GM21423 (cell line): ENCODE data around the gene RABGAP1L.

Source experiments
- ATAC-seq: cut with Tn5 transposase; IDR thresholded peaks from one replicate; pipeline ENCODE4 v1.9.1; 2021; ENCODE audit warnings: mild to moderate bottlenecking, moderate library complexity; ENCODE audit not compliant: unreplicated experiment

RABGAP1L gene

GRCh38 chr1:174974711-174975119 is 815.4 kb downstream of the RABGAP1L start:
- no peak for ATAC-seq

DNA sequence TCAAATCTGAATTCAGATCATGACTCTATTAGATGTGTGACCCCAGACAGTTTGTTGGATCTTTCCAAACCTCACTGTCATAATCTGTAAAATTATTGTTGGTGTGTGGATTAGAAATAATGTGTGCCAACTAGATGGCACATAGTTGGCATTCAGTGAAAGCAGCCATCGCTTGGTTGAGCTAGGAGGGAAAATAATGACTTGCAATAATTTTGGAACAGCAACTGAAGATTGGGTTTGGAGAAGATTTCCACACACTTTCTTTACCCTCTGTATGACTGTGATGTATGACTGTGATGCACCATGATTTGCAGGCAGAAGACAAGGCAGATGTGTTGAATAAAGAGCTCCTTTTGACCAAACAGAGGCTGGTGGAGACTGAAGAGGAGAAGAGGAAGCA is 816.4 kb downstream of the RABGAP1L start:
- no peak for ATAC-seq

DNA sequence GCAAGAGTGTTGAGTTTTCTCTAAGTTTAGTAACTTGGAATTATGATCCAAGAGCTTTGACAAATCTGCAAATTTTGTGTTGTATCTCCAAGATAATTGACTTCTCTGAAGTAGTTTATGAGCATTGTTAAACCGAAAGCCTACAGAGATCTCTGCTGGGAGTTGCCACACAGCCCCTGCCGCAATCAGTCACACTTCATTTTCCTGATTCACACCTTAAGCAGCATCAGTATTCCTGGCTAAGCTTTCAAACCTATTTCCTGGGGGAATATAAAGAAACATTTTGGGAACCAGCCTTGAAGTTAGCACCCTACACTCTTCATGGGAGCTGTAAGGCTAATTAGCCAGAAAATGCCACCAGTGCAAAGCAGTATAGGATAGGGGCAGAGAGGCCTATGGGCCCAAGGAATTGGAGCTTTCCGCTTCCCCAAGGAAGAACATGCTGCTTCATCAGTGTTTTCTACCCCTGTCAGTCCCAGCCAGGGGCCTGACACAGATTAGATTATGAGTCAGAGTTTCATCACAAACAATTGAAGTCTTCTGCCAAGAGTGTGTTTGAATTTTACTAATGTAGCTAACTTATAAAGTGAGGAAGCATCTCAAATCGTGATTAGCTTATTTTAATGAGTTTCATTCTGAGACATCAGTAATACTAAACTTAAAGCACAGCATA is 817.3 kb downstream of the RABGAP1L start:
- ATAC-seq: no peak

DNA sequence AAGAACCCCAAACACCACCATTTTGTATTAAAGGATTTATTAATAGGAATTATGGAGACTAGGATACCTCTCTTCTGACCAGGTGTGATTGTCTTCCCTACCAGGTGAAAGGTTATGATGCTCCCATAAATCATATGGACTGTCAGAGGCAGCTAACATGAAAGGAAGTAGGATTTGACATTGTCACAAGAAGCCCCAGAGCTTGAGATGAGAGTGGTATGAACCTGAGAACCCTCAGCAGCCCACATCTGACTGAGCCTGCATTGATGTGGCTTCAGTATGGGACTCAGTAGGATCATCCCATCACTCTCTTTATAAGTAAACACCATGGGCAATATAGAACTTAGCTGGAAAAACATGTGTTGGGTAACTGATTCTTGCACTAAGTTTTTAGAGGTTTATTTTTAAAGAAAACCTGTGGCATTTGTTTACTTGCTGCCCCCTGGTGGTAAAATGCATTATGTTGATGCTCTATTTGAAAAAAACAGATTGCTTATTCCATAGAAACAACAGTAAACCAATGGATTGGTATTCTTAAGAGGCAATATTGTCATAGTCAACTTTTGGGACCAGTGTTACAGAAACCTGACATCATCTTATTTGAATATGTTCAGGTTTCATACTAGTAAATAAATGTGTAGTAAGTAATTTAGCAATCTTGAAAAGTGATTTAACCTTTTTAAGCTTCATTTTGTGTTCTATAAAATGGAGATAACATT is 823.8 kb downstream of the RABGAP1L start:
- ATAC-seq: no peak

GRCh38 chr1:174984952-174985351 is 825.6 kb downstream of the RABGAP1L start:
- no peak for ATAC-seq

DNA sequence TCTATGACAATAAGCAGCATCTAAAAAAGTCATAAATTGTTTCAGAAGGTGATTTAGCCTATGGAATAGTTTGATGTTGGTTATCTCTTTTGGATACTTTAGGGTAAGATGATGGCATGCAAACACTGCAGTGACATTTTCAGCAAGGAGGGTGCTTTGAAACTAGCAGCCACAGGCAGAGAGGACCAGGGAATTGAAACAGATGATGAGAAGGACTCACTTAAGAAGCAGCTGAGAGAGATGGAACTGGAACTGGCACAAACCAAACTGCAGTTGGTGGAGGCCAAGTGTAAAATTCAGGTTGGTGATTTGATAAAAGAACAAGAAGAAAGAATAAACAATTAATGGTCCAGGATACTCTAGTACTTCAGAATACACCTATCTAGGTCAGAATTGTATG is 829.2 kb downstream of the RABGAP1L start:
- ATAC-seq: no peak

GRCh38 chr1:174988986-174989385 is 829.7 kb downstream of the RABGAP1L start:
- ATAC-seq: no peak

- no peak for ATAC-seq
These were observed 830.4 kb downstream of the RABGAP1L start for GRCh38 chr1:174989536-174990220.

- ATAC-seq: peak; percentile 44
These were observed 831.2 kb downstream of the RABGAP1L start for GRCh38 chr1:174990382-174990999.

DNA sequence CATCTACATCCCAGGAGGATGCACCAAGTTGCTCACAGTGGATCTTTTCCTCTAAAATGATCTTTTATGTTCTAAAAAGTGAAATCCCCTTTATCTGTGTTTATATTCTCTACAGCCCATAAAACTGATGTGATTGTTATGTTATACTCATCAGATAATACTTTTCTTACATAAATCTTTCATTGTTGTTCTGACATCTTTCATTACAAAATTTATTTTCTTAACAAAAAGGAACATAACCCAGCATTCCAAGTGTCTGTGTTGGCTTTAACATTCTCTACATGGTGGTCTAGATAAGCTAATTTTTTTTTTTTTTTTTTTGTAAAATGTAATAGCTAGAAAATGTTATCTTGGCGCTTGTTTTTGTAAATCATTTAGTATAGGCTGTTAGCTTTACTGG is 832.2 kb downstream of the RABGAP1L start:
- no peak for ATAC-seq

GRCh38 chr1:174995121-174995520 is 835.8 kb downstream of the RABGAP1L start:
- no peak for ATAC-seq

DNA sequence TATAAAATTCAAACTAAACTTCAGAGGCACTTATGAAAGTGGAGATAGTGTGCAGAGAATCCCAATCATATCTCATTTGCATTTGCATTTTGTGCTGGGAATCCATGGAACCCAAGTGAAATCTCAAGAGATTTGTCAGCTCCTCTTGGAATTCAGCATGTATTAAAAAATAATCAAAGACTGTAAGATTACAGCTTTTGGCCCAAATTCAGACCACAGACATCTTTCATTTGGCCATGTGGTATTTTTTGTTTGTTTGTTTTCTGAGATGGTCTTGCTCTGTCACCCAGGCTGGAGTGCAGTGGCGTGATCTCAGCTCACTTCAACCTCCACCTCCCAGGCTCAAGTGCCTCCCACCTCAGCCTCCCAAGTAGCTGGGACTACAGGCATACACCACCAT is 836.6 kb downstream of the RABGAP1L start:
- no peak for ATAC-seq

DNA sequence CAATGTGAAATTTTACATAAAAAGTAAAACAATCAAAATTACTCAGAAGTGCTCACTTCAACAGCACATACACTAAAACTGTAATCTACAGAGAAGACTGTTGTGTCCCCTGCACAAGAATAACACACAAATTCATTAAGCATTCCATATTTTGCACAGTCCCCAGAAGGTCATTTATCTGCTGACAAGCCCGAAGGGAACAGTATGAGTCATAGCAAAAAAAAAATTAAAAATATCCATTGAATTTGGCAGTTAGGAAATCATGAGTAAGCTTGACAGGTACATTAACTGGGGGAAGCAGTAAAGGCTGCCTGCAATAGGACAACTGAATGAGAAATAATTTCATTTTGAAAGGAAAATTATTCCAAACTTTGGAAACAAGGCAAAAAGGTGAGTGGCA is 837.2 kb downstream of the RABGAP1L start:
- ATAC-seq: no peak

GRCh38 chr1:174997041-174997440 is 837.7 kb downstream of the RABGAP1L start:
- ATAC-seq: no peak

DNA sequence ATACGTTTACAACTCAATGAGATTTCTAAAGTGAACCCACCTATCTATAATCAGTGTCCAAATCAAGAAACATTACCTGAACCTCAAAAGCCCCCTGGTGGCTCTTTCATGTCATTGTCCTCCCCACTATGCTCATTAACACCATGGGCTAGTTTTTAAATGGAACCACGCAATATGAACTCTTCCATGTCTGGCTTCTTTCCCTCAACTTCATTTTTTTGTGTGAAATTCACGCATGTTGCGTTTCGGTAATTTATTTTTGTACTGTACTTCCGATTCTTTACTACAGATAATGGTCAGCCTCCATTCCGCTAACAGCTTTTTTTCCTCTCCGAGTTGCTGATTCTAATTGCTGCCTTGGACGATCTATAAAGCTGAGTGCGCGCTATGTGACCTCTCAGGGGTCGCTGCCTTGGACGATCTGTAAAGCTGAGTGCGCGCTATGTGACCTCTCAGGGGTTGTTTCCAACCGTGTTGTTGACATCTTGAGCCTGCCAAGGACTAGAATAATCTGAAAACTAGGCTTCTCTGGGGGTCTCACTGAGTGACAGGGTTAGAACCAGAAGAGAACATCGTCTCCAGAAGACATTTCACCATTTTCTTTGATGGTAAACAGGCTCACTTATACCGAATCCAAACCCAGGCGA is 839.4 kb downstream of the RABGAP1L start:
- ATAC-seq: peak; percentile 0

GRCh38 chr1:174999216-174999935 is 840.1 kb downstream of the RABGAP1L start:
- peak; percentile 74 for ATAC-seq

- peak; percentile 0 for ATAC-seq
These were observed 840.8 kb downstream of the RABGAP1L start, which contains the start of gene CACYBP for GRCh38 chr1:174999936-175000696. Gene CACYBP (plus strand): TSS chr1:174999947. CDS start chr1:175000181, 234 bp downstream.

GRCh38 chr1:175000697-175001187 is 841.4 kb downstream of the RABGAP1L start:
- no peak for ATAC-seq

DNA sequence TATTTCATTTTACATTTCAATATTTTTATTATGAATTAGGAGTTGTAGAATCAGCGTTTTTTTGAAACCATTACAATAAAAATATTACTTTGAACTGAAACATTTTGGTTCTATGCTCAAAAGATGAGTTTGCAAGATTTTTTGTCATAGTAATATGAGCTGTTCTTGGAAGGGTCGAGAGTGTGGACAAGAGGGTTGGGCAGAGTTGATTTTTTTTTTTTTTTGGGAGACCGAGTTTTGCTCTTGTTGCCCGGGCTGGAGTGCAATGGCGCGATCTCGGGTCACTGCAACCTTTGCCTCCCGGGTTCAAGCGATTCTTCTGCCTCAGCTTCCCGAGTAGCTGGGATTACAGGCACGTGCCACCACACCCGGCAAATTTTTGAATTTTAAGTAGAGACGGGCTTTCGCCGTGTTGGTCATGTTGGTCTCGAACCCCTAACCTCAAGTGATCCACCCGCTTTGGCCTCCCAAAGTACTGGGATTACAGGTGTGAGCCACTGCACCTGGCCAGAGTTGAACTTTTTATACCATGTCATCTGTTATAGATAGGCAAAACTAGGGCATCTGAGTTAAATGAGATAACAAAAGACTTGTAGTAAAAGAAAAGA is 843.7 kb downstream of the RABGAP1L start:
- ATAC-seq: no peak
